Fibroblast of villous mesenchyme (primary cell): ENCODE results near the gene LMNTD1. TPM values are rescaled to one million over a fixed set of nuclear protein-coding genes. Genes with fewer than 3 reads are reported as not detected.
"Not testable (repeated sequence)": the region's sequence is repeated elsewhere in the genome, so short reads cannot be mapped to it uniquely, and the experiment has no call there.

Experiments used
- DNase-seq: peaks from one replicate; pipeline ENCODE4 v3.0.0-alpha.2; 2010; ENCODE audit warnings: low read depth
- H3K4me3 ChIP-seq: 2 replicates; pipeline ENCODE4 v1.5.1; 2011; ENCODE audit warnings: low read depth, mild to moderate bottlenecking, low read length
- CTCF ChIP-seq: IDR thresholded peaks from 2 replicates; pipeline ENCODE4 v1.5.1; 2012; ENCODE audit warnings: low read depth, mild to moderate bottlenecking, low read length; ENCODE audit not compliant: insufficient read depth
- total RNA-seq: library from RNA; depleted of rRNA; stranded (reverse); fragments of >200 nt; gene quantifications from 2 replicates; pipeline ENCODE4 v1.2.3, GENCODE V29; 2012

Gene LMNTD1
- total RNA-seq, 1 donor = not detected

DNA sequence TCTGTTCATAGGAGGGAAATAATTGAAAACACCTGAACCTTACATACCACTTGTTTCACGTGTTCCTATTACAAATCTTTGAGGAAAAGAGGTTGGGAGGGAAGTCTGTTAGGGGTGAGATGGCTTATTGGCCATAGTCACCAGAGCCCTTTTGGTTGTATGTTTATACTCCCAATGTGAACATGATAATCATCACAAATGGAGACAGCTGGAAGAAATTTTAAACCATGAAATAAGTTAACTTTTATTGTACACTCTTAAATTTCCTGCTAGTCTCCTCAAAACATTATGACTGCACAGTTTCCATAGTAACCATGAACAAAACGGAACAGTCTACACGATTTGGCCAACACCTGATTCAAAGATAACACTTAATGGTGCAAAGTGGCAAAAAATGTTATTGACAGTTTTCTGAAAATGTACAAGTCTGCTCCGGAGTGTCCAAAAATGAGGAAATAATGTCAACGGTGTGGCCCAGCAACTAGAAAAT is 56.9 kb downstream of the LMNTD1 start:
- peak; percentile 38 for DNase-seq
- TF ChIP-seq CTCF = no peak
- H3K4me3 ChIP-seq = no peak overlapping the region

- no peak for TF ChIP-seq CTCF
- DNase-seq = peak; percentile 64
- H3K4me3 ChIP-seq = no peak overlapping the region
These were observed 57.6 kb downstream of the LMNTD1 start for GRCh38 chr12:25495331-25496097.

- TF ChIP-seq CTCF = no peak
- DNase-seq = no peak
- H3K4me3 ChIP-seq = no peak overlapping the region
These were observed 58.2 kb downstream of the LMNTD1 start for GRCh38 chr12:25494926-25495325.

DNA sequence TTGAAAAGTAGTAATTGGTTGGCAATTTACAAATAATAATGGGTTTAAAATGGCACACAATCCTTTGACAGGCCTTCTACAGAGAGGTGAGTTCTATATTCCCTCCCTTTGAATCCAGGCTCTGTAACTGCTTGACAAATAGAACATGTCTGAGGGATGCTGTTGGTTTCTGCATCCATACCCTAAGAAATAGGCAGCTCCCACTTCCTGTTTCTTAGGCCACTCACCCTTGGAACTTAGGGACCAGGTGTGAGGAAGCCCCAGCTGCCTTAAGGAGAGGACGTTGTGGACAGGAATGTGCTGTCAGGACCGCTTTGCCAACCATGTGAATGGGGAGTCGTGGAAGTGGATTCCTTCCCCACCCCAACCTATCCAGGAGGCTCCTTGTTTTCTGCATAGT is 59.4 kb downstream of the LMNTD1 start:
- DNase-seq = no peak
- no peak for TF ChIP-seq CTCF
- no peak overlapping the region for H3K4me3 ChIP-seq

- H3K4me3 ChIP-seq = no peak overlapping the region
- no peak for TF ChIP-seq CTCF
- DNase-seq = no peak
These were observed 61.4 kb downstream of the LMNTD1 start for GRCh38 chr12:25491396-25492325.

DNA sequence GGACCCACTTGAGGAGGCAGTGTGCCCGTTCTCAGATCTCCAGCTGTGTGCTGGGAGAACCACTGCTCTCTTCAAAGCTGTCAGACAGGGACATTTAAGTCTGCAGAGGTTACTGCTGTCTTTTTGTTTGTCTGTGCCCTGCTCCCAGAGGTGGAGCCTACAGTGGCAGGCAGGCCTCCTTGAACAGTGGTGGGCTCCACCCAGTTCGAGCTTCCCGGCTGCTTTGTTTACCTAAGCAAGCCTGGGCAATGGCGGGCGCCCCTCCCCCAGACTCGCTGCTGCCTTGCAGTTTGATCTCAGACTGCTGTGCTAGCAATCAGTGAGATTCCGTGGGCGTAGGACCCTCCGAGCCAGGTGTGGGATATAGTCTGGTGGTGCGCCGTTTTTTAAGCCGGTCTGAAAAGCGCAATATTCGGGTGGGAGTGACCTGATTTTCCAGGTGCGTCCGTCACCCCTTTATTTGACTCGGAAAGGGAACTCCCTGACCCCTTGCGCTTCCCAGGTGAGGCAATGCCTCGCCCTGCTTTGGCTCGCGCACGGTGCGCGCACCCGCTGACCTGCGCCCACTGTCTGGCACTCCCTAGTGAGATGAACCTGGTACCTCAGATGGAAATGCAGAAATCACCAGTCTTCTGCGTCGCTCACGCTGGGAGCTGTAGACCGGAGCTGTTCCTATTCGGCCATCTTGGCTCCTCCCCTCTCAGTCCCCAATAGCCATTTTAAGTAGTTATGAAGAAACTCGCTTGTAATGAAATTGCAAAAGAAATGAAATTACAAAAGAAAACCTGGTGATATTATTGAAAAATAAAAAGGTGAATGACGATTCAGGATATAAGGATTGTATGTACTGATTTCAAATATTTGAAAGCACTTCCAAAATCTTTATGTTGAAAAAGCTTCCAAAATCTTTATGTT is 63.9 kb downstream of the LMNTD1 start:
- not testable (repeated sequence) for DNase-seq
- peak overlapping the region; percentile 37 for H3K4me3 ChIP-seq
